ENCODE data around the gene PPP1R1C. TPM values are rescaled to one million over a fixed set of nuclear protein-coding genes. Genes with fewer than 3 reads are reported as not detected.

Gene PPP1R1C
- total RNA-seq, 1 donor from 2014 or later, result 3.5 TPM

GRCh38 chr2:182064019-182064778 is 78.5 kb downstream of the PPP1R1C start:
- no peak for DNase-seq (ENCODE audit: low read depth)

DNA sequence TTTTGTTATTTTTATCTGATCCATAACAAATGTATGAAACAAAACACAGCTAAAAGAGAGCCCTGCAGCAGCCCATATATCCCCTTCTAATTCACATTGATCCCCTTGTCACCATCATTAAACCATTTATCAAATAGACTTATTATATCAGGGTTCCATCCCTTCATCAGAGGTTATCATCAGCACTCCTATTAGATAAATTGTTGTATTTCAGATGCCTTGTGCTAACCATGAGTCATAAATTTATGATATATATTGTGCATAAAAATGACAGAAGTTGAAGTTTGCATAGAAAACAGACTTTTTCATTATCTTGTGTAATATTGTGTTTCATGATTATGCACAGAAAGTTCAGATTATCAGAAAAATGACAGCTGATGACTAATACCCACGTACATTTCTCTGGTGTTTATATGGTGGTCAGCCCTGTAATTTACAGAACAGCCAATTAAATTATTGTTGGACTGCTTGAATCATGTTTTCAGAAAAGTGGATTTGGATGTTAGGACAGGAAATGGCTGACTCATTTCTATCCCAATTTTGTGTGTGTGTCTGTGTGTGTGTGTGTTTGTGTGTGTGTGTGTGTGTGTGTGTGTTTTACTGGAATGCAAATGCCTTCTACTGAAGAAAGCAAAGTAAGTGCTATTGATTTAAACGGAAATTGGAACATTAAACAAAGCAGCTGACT is 80.9 kb downstream of the PPP1R1C start:
- DNase-seq (ENCODE audit: low read depth), result peak; percentile 16

- DNase-seq (ENCODE audit: low read depth), result no peak
Measured at GRCh38 chr2:182067393-182067792, 81.7 kb downstream of the PPP1R1C start.

- DNase-seq (ENCODE audit: low read depth), result no peak
Measured at GRCh38 chr2:182068811-182069210, 83.2 kb downstream of the PPP1R1C start.

GRCh38 chr2:182069416-182069815 is 83.8 kb downstream of the PPP1R1C start:
- no peak for DNase-seq (ENCODE audit: low read depth)

GRCh38 chr2:182069908-182070307 is 84.3 kb downstream of the PPP1R1C start:
- DNase-seq (ENCODE audit: low read depth), result no peak

DNA sequence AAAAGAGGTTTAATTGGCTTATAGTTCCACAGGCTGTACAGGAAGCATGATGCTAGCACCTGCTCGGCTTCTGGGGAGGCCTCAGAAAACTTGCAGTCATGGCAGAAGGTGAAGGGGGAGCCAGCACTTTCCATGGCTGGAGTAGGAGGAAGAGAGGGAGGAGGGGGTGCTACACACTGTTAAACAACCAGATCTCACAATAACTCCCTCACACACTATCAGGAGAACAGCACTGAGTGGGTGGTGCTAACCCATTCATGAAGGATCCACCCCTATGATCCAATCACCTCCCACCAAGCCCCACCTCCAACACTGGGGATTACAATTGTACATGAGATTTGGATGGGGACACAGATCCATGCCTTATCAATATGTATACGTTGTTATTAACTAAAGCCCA is 85.1 kb downstream of the PPP1R1C start:
- no peak for DNase-seq (ENCODE audit: low read depth)

- no peak for DNase-seq (ENCODE audit: low read depth)
Measured at GRCh38 chr2:182072861-182073260, 87.2 kb downstream of the PPP1R1C start.

DNA sequence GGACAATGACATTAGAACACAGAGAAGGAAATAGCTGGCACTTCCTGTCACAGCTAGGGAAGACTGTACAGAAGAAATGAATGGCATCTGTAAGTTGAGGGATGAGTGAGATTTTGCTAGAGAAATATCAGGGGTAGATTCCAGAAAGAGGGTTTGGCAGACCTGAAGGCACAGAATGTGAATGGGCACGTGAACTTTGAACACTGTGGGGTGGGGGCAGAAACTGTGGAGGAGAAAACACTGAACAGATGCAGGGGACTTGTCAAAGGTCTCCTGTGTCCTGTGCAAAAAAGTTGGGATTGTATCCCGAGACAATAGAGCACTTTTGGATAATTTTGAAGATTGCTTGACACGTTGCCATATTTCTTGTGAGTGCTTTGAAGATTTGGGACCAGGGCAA is 88.0 kb downstream of the PPP1R1C start:
- DNase-seq (ENCODE audit: low read depth), result no peak

DNA sequence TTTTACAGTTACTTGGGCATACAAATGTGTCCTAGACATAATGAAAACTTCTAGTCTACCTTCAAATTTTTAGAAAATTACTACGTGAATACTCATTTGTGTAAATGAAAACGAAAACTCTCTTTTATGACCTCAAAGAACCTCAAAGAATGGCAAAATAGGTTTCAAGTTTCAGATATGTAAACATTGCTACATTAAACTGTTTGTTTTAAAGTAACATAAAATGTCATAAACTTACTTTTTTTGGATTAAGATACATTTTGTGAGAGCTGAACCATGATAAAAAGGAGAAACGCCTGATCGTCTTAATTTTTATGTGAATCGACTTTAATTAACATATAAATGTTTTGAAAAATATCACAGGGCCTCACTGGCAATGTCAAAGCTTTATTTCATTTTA is 91.4 kb downstream of the PPP1R1C start:
- DNase-seq (ENCODE audit: low read depth), result no peak

DNA sequence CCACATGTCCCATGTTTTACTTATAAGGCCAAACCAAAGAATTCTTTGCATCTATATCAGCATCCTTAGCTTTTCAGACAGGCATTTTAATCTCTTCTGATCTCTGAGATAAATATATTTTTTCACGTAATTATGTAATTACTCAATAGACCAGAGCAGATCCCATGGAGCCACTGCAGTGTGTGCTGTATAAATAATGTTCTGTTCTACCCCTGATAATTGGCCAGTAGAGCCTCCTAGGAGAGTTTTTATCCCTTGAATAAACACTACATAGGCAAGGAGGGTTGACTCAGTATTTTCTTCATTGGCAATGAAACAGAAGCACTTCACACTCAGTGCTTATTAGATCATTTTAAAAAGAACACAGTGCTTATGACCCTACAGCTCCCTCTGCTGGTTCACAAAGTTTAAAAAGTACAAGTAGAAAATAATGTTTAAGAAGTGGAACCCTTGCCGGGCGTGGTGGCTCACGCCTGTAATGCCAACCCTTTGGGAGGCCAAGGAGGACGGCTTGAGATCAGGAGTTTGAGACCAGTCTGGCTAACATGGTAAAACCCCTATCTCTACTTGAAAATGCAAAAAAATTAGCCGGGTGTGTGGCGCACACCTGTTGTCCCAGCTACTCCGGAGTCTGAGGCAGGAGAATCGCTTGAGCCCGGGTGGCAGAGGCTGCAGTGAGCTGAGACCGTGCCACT is 91.9 kb downstream of the PPP1R1C start:
- peak; percentile 88 for DNase-seq (ENCODE audit: low read depth)

DNA sequence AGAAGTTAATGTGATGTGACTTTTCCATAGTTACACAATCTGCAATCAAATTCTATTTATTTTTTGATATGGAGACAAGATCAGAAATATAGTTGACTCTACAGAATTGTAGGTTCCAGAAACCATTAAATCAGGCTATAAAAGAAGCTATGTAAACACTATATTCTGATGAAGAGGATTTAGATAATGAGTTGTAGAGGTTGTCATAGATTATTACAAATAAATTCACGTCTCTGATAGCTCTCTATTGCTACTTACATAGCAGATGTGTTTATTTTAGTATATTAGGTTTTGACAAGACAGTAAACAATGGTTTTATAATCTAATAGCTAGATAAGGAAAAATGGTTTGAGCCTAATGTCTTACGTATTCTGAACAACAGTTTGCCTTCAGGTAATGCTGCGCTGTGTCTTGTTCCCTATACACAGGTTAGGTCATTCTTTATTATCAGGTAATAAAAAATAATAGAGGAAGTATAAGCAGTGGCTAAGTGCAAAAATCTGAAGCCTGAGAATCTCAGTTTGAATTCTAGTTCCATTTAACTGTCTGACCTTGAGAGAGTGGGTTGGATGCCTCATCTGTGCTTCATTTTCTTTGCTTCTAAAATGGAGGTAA is 93.4 kb downstream of the PPP1R1C start:
- no peak for DNase-seq (ENCODE audit: low read depth)

GRCh38 chr2:182080493-182080892 is 94.8 kb downstream of the PPP1R1C start:
- no peak for DNase-seq (ENCODE audit: low read depth)

DNA sequence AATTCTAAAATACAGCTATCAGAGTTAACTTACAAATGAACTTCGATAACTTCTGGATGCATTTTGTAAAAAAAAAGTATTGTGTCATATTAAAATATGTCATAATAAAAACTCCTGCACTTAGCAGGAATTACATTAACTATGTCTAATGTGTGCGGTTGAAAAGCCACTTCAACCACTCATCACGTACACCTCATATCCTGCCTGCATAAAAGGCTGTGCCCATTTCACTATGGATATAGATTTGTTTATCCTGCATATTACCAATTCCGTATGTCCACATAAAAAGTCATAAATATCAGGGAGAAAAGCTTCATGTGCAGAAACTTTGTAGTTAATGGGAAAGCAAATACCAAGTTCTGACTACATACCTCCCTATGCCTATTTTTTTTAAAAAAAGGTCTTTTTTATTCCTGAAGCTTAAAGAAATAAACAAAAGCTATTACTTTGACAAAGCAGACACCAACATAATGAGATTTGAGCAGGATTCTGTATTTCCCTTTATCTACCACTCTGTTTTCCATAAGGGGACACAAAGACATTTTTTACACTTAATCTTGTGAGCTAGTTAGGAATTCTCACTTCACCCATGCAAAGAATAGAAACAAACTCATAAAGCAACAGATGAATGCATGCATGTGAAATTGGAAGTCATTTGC is 96.1 kb downstream of the PPP1R1C start:
- no peak for DNase-seq (ENCODE audit: low read depth)

DNA sequence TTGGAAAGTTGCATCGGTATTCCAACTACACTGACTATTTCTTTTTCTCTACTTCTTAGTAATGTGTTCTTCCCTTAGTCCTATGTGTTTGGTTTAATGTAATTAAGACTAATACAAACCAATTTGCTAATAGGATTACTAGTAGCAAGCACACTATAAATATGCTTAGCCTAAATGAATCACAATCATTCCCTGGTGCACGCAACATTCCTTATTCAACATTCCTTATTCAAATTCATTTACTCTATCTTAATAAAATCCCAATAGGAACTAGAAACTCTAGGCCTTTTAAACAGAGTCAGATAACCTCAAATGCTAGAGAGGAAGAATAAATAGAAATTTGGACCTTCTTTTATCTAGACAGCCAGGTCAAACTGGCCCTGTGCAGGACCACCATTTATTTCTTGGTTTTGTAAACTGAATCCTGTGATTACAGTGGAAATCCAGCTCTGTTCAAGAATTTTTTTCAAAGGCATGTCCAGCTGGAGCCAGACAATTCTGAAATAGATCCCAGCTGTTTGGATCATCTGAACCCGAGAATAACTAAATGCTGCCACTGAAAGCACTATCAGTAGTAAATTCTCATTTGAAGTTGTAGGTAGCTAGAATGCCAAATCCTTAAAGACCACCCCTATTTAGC is 103.1 kb downstream of the PPP1R1C start:
- DNase-seq (ENCODE audit: low read depth), result no peak

- DNase-seq (ENCODE audit: low read depth), result no peak
Measured at GRCh38 chr2:182090486-182090885, 104.8 kb downstream of the PPP1R1C start.

DNA sequence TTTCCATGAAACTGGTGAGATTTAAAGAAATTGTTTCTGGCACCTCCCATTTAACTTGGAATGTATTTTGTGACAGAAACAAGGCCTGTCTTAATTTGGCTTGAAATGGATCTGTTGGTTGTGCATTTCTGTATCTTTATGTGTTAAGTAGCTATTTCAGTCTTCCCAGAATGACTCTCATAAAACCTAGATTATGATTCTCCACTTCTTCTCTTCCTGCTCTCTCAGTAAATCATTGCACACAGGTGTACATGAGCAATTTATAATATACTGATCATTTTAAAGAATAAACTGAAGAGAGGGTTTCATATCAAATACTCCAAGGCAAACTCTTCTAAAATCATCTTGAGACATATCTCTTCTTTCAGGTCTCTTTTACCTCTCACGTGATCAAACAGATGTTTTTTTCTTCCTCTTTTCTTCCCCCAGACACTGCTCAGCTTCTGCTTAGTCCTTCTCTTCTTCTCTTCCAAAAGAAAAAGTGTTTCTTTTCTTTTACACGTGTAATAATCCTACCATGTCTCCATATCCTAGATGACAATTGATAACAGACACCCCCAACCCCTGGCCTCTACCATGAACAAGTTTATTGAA is 112.0 kb downstream of the PPP1R1C start:
- no peak for DNase-seq (ENCODE audit: low read depth)

GRCh38 chr2:182098648-182099047 is 113.0 kb downstream of the PPP1R1C start:
- DNase-seq (ENCODE audit: low read depth), result no peak

DNA sequence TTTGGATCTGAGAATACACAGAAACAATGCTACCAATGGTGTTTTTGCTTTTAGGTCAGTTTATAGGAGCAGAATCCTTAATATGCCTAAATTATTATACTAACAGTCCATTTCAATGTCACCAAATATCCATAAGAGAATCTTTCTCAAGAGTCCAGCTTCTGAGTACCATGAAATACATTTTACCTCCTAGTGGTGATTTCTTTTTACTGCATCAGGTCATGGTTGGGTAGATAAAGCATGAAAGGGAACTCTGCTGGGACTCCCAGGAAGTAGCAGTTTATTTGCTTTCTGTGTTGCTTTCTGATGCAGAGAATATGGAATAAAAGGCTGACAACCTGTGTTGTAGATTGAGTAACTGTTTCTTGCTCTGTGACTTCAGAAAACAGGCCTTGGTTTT is 115.6 kb downstream of the PPP1R1C start:
- peak; percentile 13 for DNase-seq (ENCODE audit: low read depth)

- DNase-seq (ENCODE audit: low read depth), result no peak
Measured at GRCh38 chr2:182103526-182103925, 117.9 kb downstream of the PPP1R1C start.

DNA sequence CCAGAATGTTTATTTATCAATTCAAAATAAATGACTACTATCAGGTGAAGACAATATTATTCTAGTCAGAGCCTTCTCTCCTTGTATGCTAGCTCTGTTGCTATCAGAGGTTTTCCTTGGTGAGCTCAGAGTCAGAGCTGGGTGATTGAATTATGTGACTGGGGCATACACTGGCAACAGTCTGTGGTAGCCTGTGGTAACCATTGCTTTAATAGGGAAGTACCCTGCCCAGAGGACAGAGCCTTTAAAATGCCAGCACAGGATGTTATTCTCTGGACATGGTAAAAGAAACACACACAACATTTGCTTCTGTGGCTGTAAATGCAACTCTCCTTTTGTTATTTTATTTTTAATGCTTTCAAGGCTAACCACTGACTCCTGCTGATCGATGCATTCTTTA is 124.7 kb downstream of the PPP1R1C start:
- DNase-seq (ENCODE audit: low read depth), result no peak
